CD1c-positive myeloid dendritic cell (primary cell): ENCODE measurements around the gene TNNT3.
"Not testable (repeated sequence)": the region's sequence is repeated elsewhere in the genome, so short reads cannot be mapped to it uniquely, and the experiment has no call there.

Experiments
- DNase-seq: peaks from one replicate; pipeline ENCODE4 v3.0.0-alpha.2; 2016; ENCODE audit errors: extremely low spot score

TNNT3 gene

DNA sequence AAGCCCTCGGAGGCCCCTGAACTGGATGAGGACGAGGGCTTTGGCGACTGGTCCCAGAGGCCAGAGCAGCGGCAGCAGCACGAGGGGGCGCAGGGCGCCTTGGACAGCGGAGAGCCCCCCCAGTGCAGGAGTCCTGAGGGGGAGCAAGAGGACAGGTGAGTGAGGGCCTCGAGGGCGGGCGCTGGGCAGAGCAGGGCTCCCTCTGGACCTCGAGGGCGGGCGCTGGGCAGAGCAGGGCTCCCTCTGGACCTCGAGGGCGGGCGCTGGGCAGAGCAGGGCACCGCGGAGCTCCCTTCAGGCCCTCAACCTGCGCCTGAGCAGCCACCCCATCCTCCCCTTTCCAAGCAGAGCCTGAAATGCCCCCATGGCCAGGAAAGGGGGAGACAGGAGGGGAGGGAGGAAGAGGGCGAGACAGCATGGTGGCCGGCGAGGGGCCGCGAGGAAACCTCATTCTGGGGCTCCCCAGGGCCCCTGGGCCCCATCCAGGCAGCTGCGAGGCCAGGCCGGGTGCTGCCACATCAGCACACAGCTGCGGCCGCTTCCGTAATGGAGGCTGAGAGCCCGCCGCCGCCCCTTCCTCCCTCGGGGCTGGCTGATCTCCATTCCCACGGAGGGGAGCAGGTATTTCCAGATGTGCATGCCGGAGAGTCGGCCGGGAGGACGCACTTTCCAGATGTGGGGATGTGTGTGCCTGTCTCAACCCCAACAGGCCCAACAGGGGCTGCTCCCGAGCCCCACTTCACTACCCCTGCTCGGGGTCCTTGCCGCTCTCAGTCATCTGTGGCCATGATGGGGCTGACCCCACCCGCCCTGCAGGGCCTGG is 37.9 kb upstream of the TNNT3 start:
- DNase-seq, result no peak

- peak; percentile 76 for DNase-seq
These were observed 37.0 kb upstream of the TNNT3 start for GRCh38 chr11:1882265-1883238.

DNA sequence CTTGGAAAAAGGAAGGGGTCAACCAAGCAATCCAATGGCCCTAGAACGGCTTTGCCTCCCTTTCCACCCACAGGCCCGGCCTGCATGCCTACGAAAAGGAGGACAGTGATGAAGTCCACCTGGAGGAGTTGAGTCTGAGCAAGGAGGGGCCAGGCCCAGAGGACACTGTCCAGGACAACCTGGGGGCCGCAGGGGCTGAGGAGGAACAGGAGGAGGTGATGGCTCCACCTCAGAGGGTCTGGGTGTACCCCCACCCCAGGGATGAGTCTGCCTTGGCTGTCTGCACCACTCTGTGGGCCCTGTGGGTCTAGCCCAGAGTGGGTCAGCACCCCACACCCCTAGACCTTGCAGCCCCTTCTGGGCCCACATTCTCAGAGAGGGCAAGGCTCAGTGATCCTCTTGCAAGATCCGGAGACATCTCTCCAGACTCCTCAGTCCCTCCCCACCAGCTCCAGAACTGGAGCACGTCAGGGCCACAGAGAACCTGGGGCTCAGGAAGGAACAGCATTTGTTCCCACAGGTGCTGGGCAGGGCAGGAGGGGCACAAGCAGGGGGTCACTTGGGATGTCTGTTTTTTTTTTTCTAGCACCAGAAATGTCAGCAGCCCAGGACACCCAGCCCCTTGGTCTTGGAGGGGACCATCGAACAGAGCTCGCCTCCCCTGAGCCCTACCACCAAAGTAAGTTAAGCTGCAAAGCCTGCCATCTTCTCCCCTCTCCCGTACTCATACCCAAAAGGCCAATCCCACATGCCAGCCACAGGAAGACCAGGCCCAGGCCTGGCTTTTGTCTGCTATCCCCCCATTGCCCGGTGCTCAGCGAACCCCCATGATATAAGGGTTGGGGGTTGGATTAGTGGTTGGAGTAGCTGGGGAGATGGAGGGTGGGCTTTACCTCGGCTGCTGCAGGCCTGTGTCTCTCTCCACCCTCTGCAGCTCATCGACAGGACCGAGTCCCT is 35.9 kb upstream of the TNNT3 start:
- no peak for DNase-seq

GRCh38 chr11:1884303-1884700 is 35.2 kb upstream of the TNNT3 start:
- DNase-seq, result no peak

DNA sequence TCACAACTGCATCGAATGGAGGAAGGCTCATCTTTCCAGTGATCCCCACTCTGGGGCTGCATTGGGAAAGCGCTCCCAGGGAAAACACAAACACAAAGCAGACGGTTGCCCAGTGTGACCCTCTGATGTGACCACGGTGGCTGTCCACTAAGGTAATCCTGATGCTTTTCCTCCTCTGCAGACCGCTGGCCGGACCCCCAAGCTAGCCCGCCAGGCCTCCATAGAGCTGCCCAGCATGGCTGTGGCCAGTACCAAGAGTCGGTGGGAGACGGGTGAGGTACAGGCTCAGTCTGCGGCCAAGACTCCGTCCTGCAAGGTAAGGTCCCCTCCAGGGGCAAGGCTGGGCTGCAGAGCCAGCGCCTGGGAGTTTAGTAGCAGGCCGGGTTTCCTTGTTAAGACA is 33.0 kb upstream of the TNNT3 start:
- not testable (repeated sequence) for DNase-seq

DNA sequence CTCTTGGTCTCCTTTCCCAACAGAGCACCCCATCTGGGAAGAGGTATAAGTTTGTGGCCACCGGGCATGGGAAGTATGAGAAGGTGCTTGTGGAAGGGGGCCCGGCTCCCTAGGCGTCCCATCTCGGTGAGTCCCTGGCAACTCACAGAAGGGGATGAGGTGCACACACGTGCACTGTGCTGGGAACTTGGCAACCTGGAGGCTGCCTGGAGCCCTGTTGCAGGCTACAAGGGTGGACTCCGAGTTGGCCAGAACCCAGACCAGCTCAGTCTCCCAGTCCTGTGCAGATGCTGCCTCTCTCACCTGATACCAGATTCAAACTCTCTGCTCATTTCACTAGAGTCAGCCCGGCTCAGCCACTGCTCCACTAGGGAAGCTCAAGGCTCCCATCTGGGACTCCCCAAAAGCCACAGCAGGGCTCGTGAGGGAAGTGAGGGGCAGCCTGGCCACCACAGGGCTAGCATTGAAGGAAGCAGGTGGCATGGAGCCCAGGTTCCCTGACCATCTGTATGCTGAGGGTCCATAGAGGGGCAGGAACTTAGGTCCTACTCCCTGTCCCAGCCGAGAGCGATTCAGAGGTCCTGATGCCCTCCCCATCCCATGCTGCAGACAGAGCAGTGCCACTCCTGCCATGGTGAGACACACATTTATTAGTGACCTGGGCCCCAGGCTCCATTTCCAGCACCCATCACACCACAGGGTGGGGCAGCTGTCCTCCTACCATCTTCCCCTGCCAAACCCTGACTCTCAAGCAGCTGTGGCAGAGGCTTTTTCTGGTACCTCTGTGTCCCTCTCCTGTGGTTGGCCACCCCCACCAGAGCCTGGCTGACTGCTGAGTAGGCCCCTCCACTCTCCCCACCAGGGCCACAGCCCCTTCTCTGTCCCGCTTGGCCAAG is 31.8 kb upstream of the TNNT3 start:
- no peak for DNase-seq

GRCh38 chr11:1888347-1888753 is 31.2 kb upstream of the TNNT3 start:
- no peak for DNase-seq

- no peak for DNase-seq
These were observed 30.7 kb upstream of the TNNT3 start for GRCh38 chr11:1888811-1889210.

DNA sequence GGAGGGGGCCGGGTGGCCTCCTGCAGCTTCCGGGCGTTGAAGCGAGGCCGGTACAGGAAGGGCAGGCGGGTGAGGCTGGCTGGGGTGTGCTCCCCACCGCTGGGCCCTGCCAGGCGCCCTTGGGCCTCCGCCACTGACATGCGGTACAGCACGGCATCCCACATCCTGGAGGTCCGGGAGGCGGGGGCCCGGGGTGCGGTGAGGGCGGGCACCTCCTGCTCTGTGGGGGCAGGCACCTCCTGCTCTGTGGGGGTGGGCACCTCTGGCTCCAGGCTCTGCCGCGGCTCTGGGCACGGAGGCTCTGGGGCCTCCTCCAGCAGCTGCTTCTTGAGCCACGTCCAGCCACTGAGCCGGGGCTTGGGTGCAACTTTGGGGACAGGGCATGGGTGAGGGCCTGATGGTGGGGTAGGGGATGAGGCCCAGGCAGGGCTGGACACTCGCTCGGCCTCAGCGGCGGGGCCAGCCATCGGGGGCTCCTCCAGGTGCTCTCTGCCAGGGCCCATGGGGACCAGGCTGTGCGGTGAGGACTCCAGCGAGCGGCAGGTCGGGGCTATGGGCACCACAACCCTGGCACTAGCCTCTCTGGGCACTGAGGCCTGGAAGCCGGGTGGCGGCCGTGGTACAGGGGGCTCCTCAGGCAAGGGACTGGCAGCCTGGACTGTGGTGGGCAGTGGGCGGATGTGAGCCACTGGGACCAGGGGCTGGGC is 30.1 kb upstream of the TNNT3 start:
- DNase-seq, result peak; percentile 20

DNA sequence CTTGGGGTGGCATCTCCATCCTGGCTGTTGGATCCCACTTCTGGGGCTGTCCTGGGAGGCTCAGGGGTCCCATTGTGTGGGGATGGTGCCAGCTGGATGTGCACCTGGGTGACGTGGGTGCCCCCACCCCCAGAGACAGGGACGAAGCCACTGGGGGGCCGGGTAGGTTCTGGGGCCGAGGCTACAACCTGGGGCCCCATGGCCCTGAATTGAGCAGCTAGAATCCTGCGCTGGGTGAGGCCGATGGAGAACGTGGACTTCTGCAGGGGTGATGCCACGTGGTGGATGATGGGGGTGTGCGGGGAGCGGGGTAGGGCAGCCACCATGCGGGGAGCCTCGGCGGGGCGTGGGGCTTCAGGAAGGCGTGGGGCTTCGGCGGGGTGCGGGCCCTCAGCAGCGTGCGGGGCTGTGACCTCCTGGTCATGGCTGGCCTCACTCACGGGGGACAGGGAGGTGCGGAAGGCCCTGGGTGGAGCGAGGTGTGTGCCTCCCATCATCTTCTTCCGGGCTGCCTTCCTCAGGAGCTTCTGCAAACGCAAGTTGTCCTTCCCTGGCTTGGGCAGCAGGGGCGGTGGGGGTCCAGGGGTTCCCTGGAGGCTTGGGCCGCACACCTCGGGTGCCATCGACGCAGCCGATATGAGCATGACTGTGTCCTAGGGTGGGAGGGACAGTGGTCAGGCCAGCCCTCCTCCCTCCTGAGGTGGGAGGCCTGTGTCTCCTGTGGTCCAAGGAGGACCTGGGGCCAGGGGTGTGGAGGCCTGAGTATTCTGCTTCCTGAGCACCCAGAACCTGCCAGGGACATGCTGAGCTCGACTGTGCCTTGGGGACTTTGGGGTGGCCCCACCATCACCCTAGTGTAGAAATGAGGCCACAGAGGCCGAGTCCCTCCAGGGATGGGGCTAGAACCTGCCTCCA is 29.3 kb upstream of the TNNT3 start:
- DNase-seq, result no peak

GRCh38 chr11:1890856-1891830 is 28.4 kb upstream of the TNNT3 start:
- peak; percentile 37 for DNase-seq

DNA sequence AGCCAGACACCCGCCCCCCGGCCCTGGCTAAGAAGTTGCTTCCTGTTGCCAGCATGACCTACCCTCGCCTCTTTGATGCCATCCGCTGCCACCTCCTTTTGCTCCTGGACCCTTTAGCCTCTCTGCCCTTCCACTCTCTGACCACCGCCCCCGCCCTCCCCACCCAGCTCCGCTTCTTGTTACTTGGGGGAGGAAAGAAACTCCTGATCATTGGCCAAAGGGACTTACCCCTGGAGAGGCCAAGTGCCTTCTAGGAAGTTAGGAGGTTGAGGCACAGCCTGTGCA is 27.7 kb upstream of the TNNT3 start, which contains the start of gene PRR33:
TSS of gene PRR33 (minus strand) at position 65 of the 285 bp plus-strand sequence. CDS start 1,311 bp downstream, outside the sequence.
- DNase-seq, result no peak

GRCh38 chr11:1892116-1892515 is 27.4 kb upstream of the TNNT3 start:
- no peak for DNase-seq

DNA sequence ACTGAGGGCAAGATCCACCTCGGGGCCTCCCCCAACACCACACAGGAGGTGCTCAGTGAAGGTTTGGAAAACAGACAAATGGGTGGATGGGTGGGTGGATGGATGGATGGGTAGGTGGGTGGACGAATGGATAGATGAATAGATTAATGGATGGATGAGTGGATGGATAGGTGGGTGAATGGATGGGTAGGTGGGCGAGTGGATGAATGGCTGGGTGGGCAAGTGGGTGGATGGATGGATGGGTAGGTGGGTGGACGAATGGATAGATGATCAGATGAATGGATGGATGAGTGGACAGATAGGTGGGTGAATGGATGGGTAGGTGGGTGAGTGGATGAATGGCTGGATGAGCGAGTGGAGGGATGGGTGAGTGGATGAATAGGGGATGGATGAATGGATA is 26.9 kb upstream of the TNNT3 start:
- DNase-seq, result no peak

DNA sequence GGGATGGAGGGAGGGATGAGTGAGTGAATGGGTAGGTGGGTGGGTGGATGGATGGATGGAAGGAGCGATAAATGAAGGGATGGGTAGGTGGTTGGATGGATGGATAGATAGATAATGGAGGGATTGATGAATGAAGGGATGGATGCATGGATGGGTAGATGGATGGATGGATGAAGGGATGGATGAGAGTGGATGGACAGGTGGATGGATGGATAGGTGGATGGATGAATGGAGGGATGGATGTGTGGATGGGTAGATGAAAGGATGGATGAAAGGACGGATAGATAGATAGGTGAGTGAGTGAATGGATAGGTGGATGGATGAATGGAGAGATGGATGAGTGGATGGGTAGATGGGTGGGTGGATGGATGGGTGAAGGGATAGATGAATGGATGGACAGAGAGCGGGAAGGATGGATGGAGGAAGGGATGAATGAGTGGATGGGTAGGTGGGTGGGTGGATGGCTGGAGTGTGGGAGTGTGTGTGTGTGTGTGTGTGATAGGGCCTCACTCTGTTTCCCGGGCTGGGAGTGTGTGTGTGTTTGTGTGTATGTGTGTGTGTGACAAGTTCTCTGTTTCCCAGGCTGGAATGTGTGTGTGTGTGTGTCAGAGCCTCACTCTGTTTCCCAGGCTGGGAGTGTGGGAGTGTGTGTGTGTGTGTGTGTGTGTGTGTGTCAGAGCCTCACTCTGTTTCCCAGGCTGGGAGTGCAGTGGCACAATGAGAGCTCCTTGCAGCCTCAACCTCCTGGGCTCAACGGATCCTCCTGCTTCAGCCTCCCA is 25.7 kb upstream of the TNNT3 start:
- no peak for DNase-seq

GRCh38 chr11:1894759-1895158 is 24.7 kb upstream of the TNNT3 start:
- DNase-seq, result no peak

- peak; percentile 29 for DNase-seq
These were observed 23.0 kb upstream of the TNNT3 start for GRCh38 chr11:1896468-1896867.
